Sigmoid colon (tissue), 7 donors: ENCODE data around the gene NPVF. TPM values are rescaled to one million over a fixed set of nuclear protein-coding genes. Genes with fewer than 3 reads are reported as not detected.
A peak's percentile ranks its signal among the peaks of the same experiment; 100 is the strongest.

Source experiments
- DNase-seq: peaks from one replicate; pipeline ENCODE4 v3.0.0-alpha.2; 2019
- H3K27ac ChIP-seq, 4 donors: fragments of 200-600 bp; sonication (generic); one replicate each; pipeline ENCODE4 v1.5.1; 2016 to 2019; ENCODE audit warnings: mild to moderate bottlenecking in 1 of 4
- H3K27me3 ChIP-seq, 3 donors: fragments of 200-600 bp; sonication (generic); one replicate each; pipeline ENCODE4 v1.5.1; 2019; ENCODE audit warnings: mild to moderate bottlenecking in 1 of 3
- H3K36me3 ChIP-seq, 4 donors: fragments of 200-600 bp; sonication (generic); one replicate each; pipeline ENCODE4 v1.5.1; 2016 to 2019
- H3K4me1 ChIP-seq, 4 donors: fragments of 200-600 bp; sonication (generic); one replicate each; pipeline ENCODE4 v1.5.1; 2017 to 2019
- H3K4me3 ChIP-seq, 4 donors: fragments of 200-600 bp; sonication (generic); one replicate each; pipeline ENCODE4 v1.5.1; 2017 to 2019; ENCODE audit warnings: mild to moderate bottlenecking in 2 of 4, moderate library complexity in 1 of 4
- H3K9me3 ChIP-seq, 4 donors: fragments of 200-600 bp in 3 of 4; sonication (generic) in 3 of 4; one replicate each; pipeline versions ENCODE4 v1.5.1 to v1.6.1; 2013 to 2019
- CTCF ChIP-seq, 4 experiments: fragments of 450-650 bp in 3 of 4; fragments of 200-600 bp in 1 of 4; IDR thresholded peaks; one replicate each; pipeline ENCODE4 v1.5.1; 2016 to 2019; ENCODE audit warnings: antibody characterized with exemption in 4 of 4, mild to moderate bottlenecking in 3 of 4, moderate library complexity in 2 of 4
- EP300 ChIP-seq, 4 donors: sonication (generic); formaldehyde crosslinking; IDR thresholded peaks; one replicate each; pipeline ENCODE4 v1.6.1; 2017; ENCODE audit warnings: antibody characterized with exemption in 4 of 4
- POLR2A ChIP-seq, 2 donors: fragments of 450-650 bp; IDR thresholded peaks; one replicate each; pipeline ENCODE4 v1.6.1; 2016; ENCODE audit warnings: antibody characterized with exemption in 2 of 2, mild to moderate bottlenecking in 2 of 2, moderate library complexity in 2 of 2
- POLR2AphosphoS5 ChIP-seq, 4 donors: sonication (generic); formaldehyde crosslinking; IDR thresholded peaks; one replicate each; pipeline ENCODE4 v1.6.1; 2017; ENCODE audit warnings: antibody characterized with exemption in 4 of 4
- WGBS, 2 donors: extraction: QIAGEN DNeasy Blood & Tissue Kit; methylation state at CpG; one replicate each; pipeline ENCODE4 v1.1.7; 2013; 5-methylcytosine and 5-hydroxymethylcytosine counted together
- intact Hi-C: fragments of 100-400 bp; cut with DNase I; formaldehyde crosslinking; loops from one replicate; pipeline ENCODE4 v1.15.1; 2023
- polyA plus RNA-seq, 3 donors: library from polyadenylated mRNA; stranded (reverse); fragments of 200-250 nt; gene quantifications; one replicate each; pipeline ENCODE4 v1.2.3, GENCODE V29; 2013
- total RNA-seq, 4 donors: library from RNA; depleted of rRNA; stranded (reverse); fragments of >200 nt; gene quantifications; one replicate each; pipeline ENCODE4 v1.1.0, GENCODE V29; 2016
- donor health status: healthy with polysubstance abuse.
- donor health status: Bipolar disorder and iron deficiency.
- donor health status: healthy.

The NPVF gene
- total RNA-seq, result not detected
- not detected for polyA plus RNA-seq

- TF ChIP-seq EP300 (IDR thresholded peaks at IDR 0.05), result no peak
- no peak for TF ChIP-seq POLR2A (IDR thresholded peaks at IDR 0.05)
- no peak for TF ChIP-seq POLR2AphosphoS5 (IDR thresholded peaks at IDR 0.05)
- TF ChIP-seq CTCF (IDR thresholded peaks at IDR 0.05), result no peak
- Histone ChIP-seq H3K4me1 (peaks cover 0 to 4% (median 0%) of the 10 kb centered on the region in 4 donors), H3K27me3 (no peaks in the 10 kb centered on the region), H3K27ac (no peak within 1 kb of the TSS), H3K36me3 (no peaks in the 10 kb centered on the region), H3K9me3 (no peaks in the 10 kb centered on the region), H3K4me3 (no peak within 1 kb of the TSS)
- WGBS, 2 donors, result 76 to 86% methylated on average over 1 of the region's 1 CpG
- DNase-seq, result no peak
- intact Hi-C loops, result no loop called here
Measured at GRCh38 chr7:25228386-25228785, at the start of gene NPVF. NPVF (minus strand) TSS chr7:25228486; CDS start chr7:25228439, 47 bp downstream.

GRCh38 chr7:25272265-25272664 lies 44.0 kb upstream of the NPVF start:
- no peak for DNase-seq
- no peaks in the 10 kb centered on the region for H3K36me3 ChIP-seq
- intact Hi-C loops, result no loop called here
- no peaks in the 10 kb centered on the region for H3K9me3 ChIP-seq
- TF ChIP-seq POLR2A (IDR thresholded peaks at IDR 0.05) (no peak), EP300 (IDR thresholded peaks at IDR 0.05) (no peak), POLR2AphosphoS5 (IDR thresholded peaks at IDR 0.05) (no peak), CTCF (IDR thresholded peaks at IDR 0.05) (no peak)
- no peak overlapping the region for H3K27ac ChIP-seq
- H3K27me3 ChIP-seq, result no peaks in the 10 kb centered on the region
- H3K4me1 ChIP-seq, result no peaks in the 10 kb centered on the region
- WGBS, 2 donors, result 76 to 82% methylated on average over 3 of the region's 3 CpGs
- H3K4me3 ChIP-seq, result no peak overlapping the region

GRCh38 chr7:25263337-25263736 lies 35.1 kb upstream of the NPVF start:
- no peak overlapping the region for H3K27ac ChIP-seq
- DNase-seq, result no peak
- no peaks in the 10 kb centered on the region for H3K36me3 ChIP-seq
- intact Hi-C loops, result no loop called here
- H3K9me3 ChIP-seq, result no peaks in the 10 kb centered on the region
- WGBS, 2 donors, result 93 to 96% methylated on average over 5 of the region's 5 CpGs
- no peaks in the 10 kb centered on the region for H3K27me3 ChIP-seq
- no peak overlapping the region for H3K4me3 ChIP-seq
- H3K4me1 ChIP-seq, result peaks cover 0 to 26% (median 18%) of the 10 kb centered on the region in 4 donors
- TF ChIP-seq POLR2A (IDR thresholded peaks at IDR 0.05) (no peak), CTCF (IDR thresholded peaks at IDR 0.05) (no peak), EP300 (IDR thresholded peaks at IDR 0.05) (no peak), POLR2AphosphoS5 (IDR thresholded peaks at IDR 0.05) (no peak)

GRCh38 chr7:25262586-25262985 lies 34.3 kb upstream of the NPVF start:
- H3K27ac ChIP-seq, result no peak overlapping the region
- H3K27me3 ChIP-seq, result no peaks in the 10 kb centered on the region
- no peaks in the 10 kb centered on the region for H3K9me3 ChIP-seq
- H3K36me3 ChIP-seq, result no peaks in the 10 kb centered on the region
- peaks cover 0 to 26% (median 18%) of the 10 kb centered on the region in 4 donors for H3K4me1 ChIP-seq
- WGBS, 2 donors, result 73 to 77% methylated on average over 4 of the region's 4 CpGs
- no peak overlapping the region for H3K4me3 ChIP-seq
- no peak for TF ChIP-seq POLR2AphosphoS5 (IDR thresholded peaks at IDR 0.05)
- no peak for TF ChIP-seq CTCF (IDR thresholded peaks at IDR 0.05)
- no peak for TF ChIP-seq EP300 (IDR thresholded peaks at IDR 0.05)
- TF ChIP-seq POLR2A (IDR thresholded peaks at IDR 0.05), result no peak
- no peak for DNase-seq
- intact Hi-C loops, result no loop called here

- H3K4me1 ChIP-seq, result peaks cover 0 to 26% (median 18%) of the 10 kb centered on the region in 4 donors
- no peaks in the 10 kb centered on the region for H3K36me3 ChIP-seq
- no peaks in the 10 kb centered on the region for H3K9me3 ChIP-seq
- H3K4me3 ChIP-seq, result peak overlapping the region in 2 of 4 donors; percentile 13 to 22
- TF ChIP-seq POLR2A (IDR thresholded peaks at IDR 0.05) (no peak), EP300 (IDR thresholded peaks at IDR 0.05) (no peak), POLR2AphosphoS5 (IDR thresholded peaks at IDR 0.05) (no peak), CTCF (IDR thresholded peaks at IDR 0.05) (no peak)
- 13 to 48% methylated on average over 4 of the region's 4 CpGs for WGBS, 2 donors
- peak overlapping the region; percentile 2 to 58 (median 34) for H3K27ac ChIP-seq
- H3K27me3 ChIP-seq, result no peaks in the 10 kb centered on the region
- intact Hi-C loops, result loop anchor here (2.0 kb wide), 1 partner anchor 591 kb away; no protein-coding TSS in a partner anchor
- DNase-seq, result no peak
Measured at GRCh38 chr7:25261545-25262140, 33.4 kb upstream of the NPVF start.
